Trophoblast cell (in vitro differentiated cells and primary cell): ENCODE measurements around the gene SLC10A7.
A peak's percentile ranks its signal among the peaks of the same experiment; 100 is the strongest.

Source experiments
- DNase-seq, 2 donors: peaks; one replicate each; pipeline ENCODE4 v3.0.0-alpha.2; 2016
- H2AFZ ChIP-seq: 2 replicates; pipeline ENCODE4 v1.6.1; 2013; ENCODE audit warnings: low read length, moderate library complexity, mild to moderate bottlenecking; ENCODE audit not compliant: insufficient read depth, poor library complexity
- H2AK5ac ChIP-seq: 2 replicates; pipeline ENCODE4 v1.6.1; 2013; ENCODE audit warnings: mild to moderate bottlenecking, low read length
- H2BK120ac ChIP-seq: 2 replicates; pipeline ENCODE4 v1.6.1; 2013; ENCODE audit warnings: low read length, mild to moderate bottlenecking, moderate library complexity; ENCODE audit not compliant: insufficient read depth, poor library complexity
- H2BK12ac ChIP-seq: 2 replicates; pipeline ENCODE4 v1.6.1; 2013; ENCODE audit warnings: mild to moderate bottlenecking, low read length, moderate library complexity
- H2BK5ac ChIP-seq: 2 replicates; pipeline ENCODE4 v1.6.1; 2013; ENCODE audit warnings: low read length, low read depth, moderate library complexity, mild to moderate bottlenecking; ENCODE audit not compliant: poor library complexity
- H3K14ac ChIP-seq: 2 replicates; pipeline ENCODE4 v1.6.1; 2013; ENCODE audit warnings: mild to moderate bottlenecking, low read length
- H3K18ac ChIP-seq: 2 replicates; pipeline ENCODE4 v1.6.1; 2013; ENCODE audit warnings: mild to moderate bottlenecking, low read length
- H3K23ac ChIP-seq: 2 replicates; pipeline ENCODE4 v1.6.1; 2013; ENCODE audit warnings: low read length
- H3K27ac ChIP-seq: 2 replicates; pipeline ENCODE4 v1.5.1; 2013; ENCODE audit warnings: low read depth, mild to moderate bottlenecking, inconsistent platforms, low read length, moderate library complexity
- H3K27me3 ChIP-seq: 2 replicates; pipeline ENCODE4 v1.6.1; 2013; ENCODE audit warnings: inconsistent platforms, mild to moderate bottlenecking, low read length, moderate library complexity; ENCODE audit not compliant: insufficient read depth
- H3K36me3 ChIP-seq, 2 experiments: 1 replicate in 1 of 2; 2 replicates in 1 of 2; pipeline ENCODE4 v1.6.1; 2013; ENCODE audit warnings: low read length in 2 of 2, mild to moderate bottlenecking in 2 of 2, moderate library complexity in 1 of 2; ENCODE audit not compliant: insufficient read depth in 2 of 2, control insufficient read depth in 1 of 2
- H3K4ac ChIP-seq: 2 replicates; pipeline ENCODE4 v1.6.1; 2013; ENCODE audit warnings: low read depth, mild to moderate bottlenecking, low read length, moderate library complexity
- H3K4me1 ChIP-seq, 2 experiments: 1 replicate in 1 of 2; 2 replicates in 1 of 2; pipeline ENCODE4 v1.6.1; 2013; ENCODE audit warnings: low read length in 2 of 2, mild to moderate bottlenecking in 2 of 2, moderate library complexity in 1 of 2; ENCODE audit not compliant: insufficient read depth in 2 of 2, control insufficient read depth in 1 of 2
- H3K4me2 ChIP-seq: 2 replicates; pipeline ENCODE4 v1.6.1; 2013; ENCODE audit warnings: inconsistent platforms, mild to moderate bottlenecking, low read length, moderate library complexity
- H3K4me3 ChIP-seq: 2 replicates; pipeline ENCODE4 v1.5.1; 2013; ENCODE audit warnings: mild to moderate bottlenecking, low read depth, low read length, inconsistent platforms
- H3K79me1 ChIP-seq: one replicate; pipeline ENCODE4 v1.6.1; 2013; ENCODE audit warnings: low read length
- H3K79me2 ChIP-seq: 2 replicates; pipeline ENCODE4 v1.6.1; 2013; ENCODE audit warnings: low read length, mild to moderate bottlenecking; ENCODE audit not compliant: control insufficient read depth, insufficient read depth, poor library complexity
- H3K9ac ChIP-seq: 2 replicates; pipeline ENCODE4 v1.6.1; 2013; ENCODE audit warnings: mild to moderate bottlenecking, low read length
- H3K9me3 ChIP-seq: 2 replicates; pipeline ENCODE4 v1.6.1; 2013; ENCODE audit warnings: low read depth, mild to moderate bottlenecking, control low read depth, inconsistent platforms, low read length; ENCODE audit not compliant: insufficient read depth
- H4K12ac ChIP-seq: 2 replicates; pipeline ENCODE4 v1.6.1; 2013; ENCODE audit warnings: low read depth, mild to moderate bottlenecking, low read length, moderate library complexity
- H4K8ac ChIP-seq: 2 replicates; pipeline ENCODE4 v1.6.1; 2013; ENCODE audit warnings: low read depth, mild to moderate bottlenecking, low read length, moderate library complexity
- H4K91ac ChIP-seq: one replicate; pipeline ENCODE4 v1.6.1; 2013; ENCODE audit warnings: low read depth, mild to moderate bottlenecking, low read length, moderate library complexity
- WGBS: extraction: QIAGEN DNeasy Blood & Tissue Kit; methylation state at CpG from one replicate; pipeline ENCODE4 v1.1.7; 2013; ENCODE audit warnings: missing lambda C conversion rate; ENCODE audit not compliant: insufficient read length, insufficient coverage; ENCODE audit errors: extremely low coverage; 5-methylcytosine and 5-hydroxymethylcytosine counted together

SLC10A7 gene

GRCh38 chr4:146260521-146260920, 261.2 kb downstream of the SLC10A7 start:
- H4K12ac ChIP-seq = no peak overlapping the region
- H2AK5ac ChIP-seq = no peak overlapping the region
- no peaks in the 10 kb centered on the region for H3K79me2 ChIP-seq
- peaks cover 0 to 4% of the 10 kb centered on the region in 2 experiments for H3K4me1 ChIP-seq
- DNase-seq = peak; percentile 76 to 94
- no peaks in the 10 kb centered on the region for H3K9me3 ChIP-seq
- H3K14ac ChIP-seq = no peak overlapping the region
- no CpG with 5 or more reads among the region's 4 CpGs for WGBS
- H3K4me3 ChIP-seq = no peak overlapping the region
- no peak overlapping the region for H2BK5ac ChIP-seq
- H2AFZ ChIP-seq = no peak overlapping the region
- H3K18ac ChIP-seq = no peak overlapping the region
- no peak overlapping the region for H2BK12ac ChIP-seq
- no peaks in the 10 kb centered on the region for H3K36me3 ChIP-seq
- H3K27ac ChIP-seq = no peak overlapping the region
- H3K27me3 ChIP-seq = no peaks in the 10 kb centered on the region
- H3K79me1 ChIP-seq = no peaks in the 10 kb centered on the region
- H4K8ac ChIP-seq = no peak overlapping the region
- H3K4me2 ChIP-seq = no peak overlapping the region
- H4K91ac ChIP-seq = no peak overlapping the region
- H3K9ac ChIP-seq = no peak overlapping the region
- H2BK120ac ChIP-seq = no peak overlapping the region
- H3K4ac ChIP-seq = no peak overlapping the region
- no peak overlapping the region for H3K23ac ChIP-seq

- H2BK12ac ChIP-seq = no peak overlapping the region
- H3K27me3 ChIP-seq = no peaks in the 10 kb centered on the region
- DNase-seq = peak in 1 of 2 donors; percentile 23
- no peaks in the 10 kb centered on the region for H3K36me3 ChIP-seq
- no peak overlapping the region for H2AK5ac ChIP-seq
- H4K12ac ChIP-seq = no peak overlapping the region
- H3K23ac ChIP-seq = no peak overlapping the region
- no peaks in the 10 kb centered on the region for H3K9me3 ChIP-seq
- H3K4me3 ChIP-seq = no peak overlapping the region
- H2BK120ac ChIP-seq = no peak overlapping the region
- no peak overlapping the region for H3K14ac ChIP-seq
- H3K4ac ChIP-seq = no peak overlapping the region
- WGBS = no CpG with 5 or more reads among the region's 1 CpG
- no peak overlapping the region for H3K9ac ChIP-seq
- peaks cover 0 to 4% of the 10 kb centered on the region in 2 experiments for H3K4me1 ChIP-seq
- no peak overlapping the region for H4K8ac ChIP-seq
- H3K79me1 ChIP-seq = no peaks in the 10 kb centered on the region
- no peak overlapping the region for H2BK5ac ChIP-seq
- H3K79me2 ChIP-seq = no peaks in the 10 kb centered on the region
- no peak overlapping the region for H3K4me2 ChIP-seq
- H3K27ac ChIP-seq = no peak overlapping the region
- no peak overlapping the region for H4K91ac ChIP-seq
- H3K18ac ChIP-seq = no peak overlapping the region
- no peak overlapping the region for H2AFZ ChIP-seq
These were observed 264.2 kb downstream of the SLC10A7 start for GRCh38 chr4:146257511-146257910.

- Histone ChIP-seq H2AK5ac (no peak overlapping the region), H3K9me3 (no peaks in the 10 kb centered on the region), H2BK5ac (no peak overlapping the region), H4K8ac (no peak overlapping the region), H2AFZ (no peak overlapping the region), H3K27ac (no peak overlapping the region), H3K4ac (no peak overlapping the region), H2BK120ac (no peak overlapping the region), H3K79me1 (no peaks in the 10 kb centered on the region), H3K23ac (no peak overlapping the region), H3K18ac (no peak overlapping the region), H3K14ac (no peak overlapping the region), H2BK12ac (no peak overlapping the region), H3K4me1 (peaks cover 0 to 4% of the 10 kb centered on the region in 2 experiments), H3K9ac (no peak overlapping the region), H4K91ac (no peak overlapping the region), H3K4me2 (no peak overlapping the region), H3K4me3 (no peak overlapping the region), H3K36me3 (no peaks in the 10 kb centered on the region), H3K79me2 (no peaks in the 10 kb centered on the region), H3K27me3 (no peaks in the 10 kb centered on the region), H4K12ac (no peak overlapping the region)
- DNase-seq = no peak
- no CpG with 5 or more reads among the region's 1 CpG for WGBS
These were observed 265.4 kb downstream of the SLC10A7 start for GRCh38 chr4:146256328-146256727.

GRCh38 chr4:146255874-146256273, 265.9 kb downstream of the SLC10A7 start:
- H4K8ac ChIP-seq = no peak overlapping the region
- no peak overlapping the region for H4K91ac ChIP-seq
- H2AK5ac ChIP-seq = no peak overlapping the region
- no peak overlapping the region for H3K27ac ChIP-seq
- peaks cover 0 to 4% of the 10 kb centered on the region in 2 experiments for H3K4me1 ChIP-seq
- H2BK120ac ChIP-seq = no peak overlapping the region
- peak; percentile 57 to 96 for DNase-seq
- no peak overlapping the region for H2BK12ac ChIP-seq
- no peaks in the 10 kb centered on the region for H3K9me3 ChIP-seq
- H3K9ac ChIP-seq = no peak overlapping the region
- WGBS = no CpG with 5 or more reads among the region's 3 CpGs
- no peaks in the 10 kb centered on the region for H3K79me2 ChIP-seq
- no peaks in the 10 kb centered on the region for H3K79me1 ChIP-seq
- no peak overlapping the region for H3K23ac ChIP-seq
- no peaks in the 10 kb centered on the region for H3K27me3 ChIP-seq
- no peak overlapping the region for H2AFZ ChIP-seq
- H3K4me3 ChIP-seq = no peak overlapping the region
- H2BK5ac ChIP-seq = no peak overlapping the region
- no peak overlapping the region for H3K14ac ChIP-seq
- H3K36me3 ChIP-seq = no peaks in the 10 kb centered on the region
- H3K18ac ChIP-seq = no peak overlapping the region
- no peak overlapping the region for H3K4ac ChIP-seq
- H4K12ac ChIP-seq = no peak overlapping the region
- no peak overlapping the region for H3K4me2 ChIP-seq
